ENCODE measurements around the gene SYT2. TPM values are rescaled to one million over a fixed set of nuclear protein-coding genes. Genes with fewer than 3 reads are reported as not detected.
"Not testable (repeated sequence)": the region's sequence is repeated elsewhere in the genome, so short reads cannot be mapped to it uniquely, and the experiment has no call there.

The SYT2 gene
- total RNA-seq, 4 donors from 2014 or later, result 0.28 TPM; not detected in 3

- no peak for DNase-seq
- peaks cover 0 to 28% (median 10%) of the 10 kb centered on the region in 4 donors for H3K4me1 ChIP-seq
- no peak overlapping the region for H3K4me3 ChIP-seq
- H3K9me3 ChIP-seq, result no peaks in the 10 kb centered on the region
- no peak for TF ChIP-seq POLR2A (IDR thresholded peaks at IDR 0.05)
- TF ChIP-seq CTCF (IDR thresholded peaks at IDR 0.05), result no peak
- H3K27ac ChIP-seq, result peak overlapping the region in 1 of 4 donors; percentile 40
- H3K36me3 ChIP-seq, result no peaks in the 10 kb centered on the region
- no peaks in the 10 kb centered on the region for H3K27me3 ChIP-seq
Observed at GRCh38 chr1:202628646-202629215, 81.5 kb downstream of the SYT2 start.

- DNase-seq, result no peak
- Histone ChIP-seq H3K9me3 (no peaks in the 10 kb centered on the region), H3K36me3 (no peaks in the 10 kb centered on the region), H3K4me1 (peaks cover 0 to 28% (median 10%) of the 10 kb centered on the region in 4 donors), H3K4me3 (no peak overlapping the region), H3K27ac (no peak overlapping the region), H3K27me3 (no peaks in the 10 kb centered on the region)
- no peak for TF ChIP-seq POLR2A (IDR thresholded peaks at IDR 0.05)
- TF ChIP-seq CTCF (IDR thresholded peaks at IDR 0.05), result no peak
Observed at GRCh38 chr1:202627841-202628565, 82.3 kb downstream of the SYT2 start.

GRCh38 chr1:202627036-202627435 lies 83.2 kb downstream of the SYT2 start:
- H3K9me3 ChIP-seq, H3K36me3 ChIP-seq, H3K27me3 ChIP-seq, H3K27ac ChIP-seq, H3K4me3 ChIP-seq: not testable (repeated sequence)
- peak in 2 of 3 donors; percentile 75 for DNase-seq
- H3K4me1 ChIP-seq, result peaks cover 0 to 28% (median 10%) of the 10 kb centered on the region in 4 donors

GRCh38 chr1:202625416-202626360 lies 84.6 kb downstream of the SYT2 start:
- Histone ChIP-seq H3K36me3 (no peaks in the 10 kb centered on the region), H3K4me3 (no peak overlapping the region), H3K27ac (no peak overlapping the region), H3K27me3 (no peaks in the 10 kb centered on the region), H3K4me1 (peaks cover 0 to 28% (median 10%) of the 10 kb centered on the region in 4 donors), H3K9me3 (no peaks in the 10 kb centered on the region)
- DNase-seq, result peak; percentile 54 to 81 (median 77)
- TF ChIP-seq POLR2A (IDR thresholded peaks at IDR 0.05), result no peak
- TF ChIP-seq CTCF (IDR thresholded peaks at IDR 0.05), result peak; percentile 41 to 67 (median 58)

GRCh38 chr1:202624781-202625108 lies 85.5 kb downstream of the SYT2 start:
- Histone ChIP-seq H3K36me3 (no peaks in the 10 kb centered on the region), H3K27ac (no peak overlapping the region), H3K4me3 (no peak overlapping the region), H3K9me3 (no peaks in the 10 kb centered on the region), H3K4me1 (peaks cover 0 to 26% (median 10%) of the 10 kb centered on the region in 4 donors), H3K27me3 (no peaks in the 10 kb centered on the region)
- TF ChIP-seq POLR2A (IDR thresholded peaks at IDR 0.05) (no peak), CTCF (IDR thresholded peaks at IDR 0.05) (no peak)
- no peak for DNase-seq

Measured in Peyer's patch (tissue), 4 donors.